HUES64 (cell line): ENCODE measurements around the gene LIMK1.

Source experiments
- H3K27ac ChIP-seq: 2 replicates; pipeline ENCODE4 v1.7.0; 2013; ENCODE audit warnings: low read depth, low read length, inconsistent platforms
- H3K27me3 ChIP-seq: 2 replicates; pipeline ENCODE4 v1.6.1; 2013; ENCODE audit warnings: mild to moderate bottlenecking, low read length; ENCODE audit not compliant: insufficient read depth
- H3K36me3 ChIP-seq: 2 replicates; pipeline ENCODE4 v1.6.1; 2013; ENCODE audit warnings: mild to moderate bottlenecking, low read length; ENCODE audit not compliant: insufficient read depth
- H3K4me1 ChIP-seq: 2 replicates; pipeline ENCODE4 v1.6.1; 2013; ENCODE audit warnings: mild to moderate bottlenecking, low read length, moderate library complexity; ENCODE audit not compliant: insufficient read depth
- H3K4me3 ChIP-seq: 2 replicates; pipeline ENCODE4 v1.5.1; 2013; ENCODE audit warnings: mild to moderate bottlenecking, low read length, moderate library complexity
- H3K9ac ChIP-seq: 2 replicates; pipeline ENCODE4 v1.6.1; 2013; ENCODE audit warnings: mild to moderate bottlenecking, low read depth, low read length
- H3K9me3 ChIP-seq: 2 replicates; pipeline ENCODE4 v1.6.1; 2013; ENCODE audit warnings: low read depth, low read length; ENCODE audit not compliant: insufficient read depth
- WGBS: fragments of 150-250, 120-280 bp; methylation state at CpG from one replicate; pipeline ENCODE4 v1.1.7; 2013; ENCODE audit warnings: missing lambda C conversion rate; 5-methylcytosine and 5-hydroxymethylcytosine counted together

LIMK1 gene

GRCh38 chr7:74092964-74093471 is 9.4 kb downstream of the LIMK1 start:
- H3K27me3 ChIP-seq, result no peaks in the 10 kb centered on the region
- no peak overlapping the region for H3K4me3 ChIP-seq
- peak overlapping the region; percentile 88; the same call in 1 of the 2 replicates for H3K27ac ChIP-seq
- H3K4me1 ChIP-seq, result peaks cover 22% of the 10 kb centered on the region; the same call in 1 of the 2 replicates
- H3K9me3 ChIP-seq, result peaks cover 5% of the 10 kb centered on the region; the same call in 1 of the 2 replicates
- 79% methylated on average over 12 of the region's 12 CpGs for WGBS
- H3K9ac ChIP-seq, result no peak overlapping the region
- peaks cover 27% of the 10 kb centered on the region for H3K36me3 ChIP-seq

- peak overlapping the region; percentile 88 for H3K27ac ChIP-seq
- H3K4me3 ChIP-seq, result no peak overlapping the region
Observed at GRCh38 chr7:74093671-74094223, 10.1 kb downstream of the LIMK1 start.

GRCh38 chr7:74094224-74095101 is 10.9 kb downstream of the LIMK1 start:
- WGBS, result 8% methylated on average over 32 of the region's 32 CpGs
- Histone ChIP-seq H3K36me3 (peaks cover 28% of the 10 kb centered on the region), H3K27ac (peak overlapping the region; percentile 88), H3K9ac (peak overlapping the region; percentile 28), H3K4me3 (peak overlapping the region; percentile 38), H3K4me1 (peaks cover 22% of the 10 kb centered on the region; the same call in 1 of the 2 replicates), H3K27me3 (no peaks in the 10 kb centered on the region), H3K9me3 (peaks cover 7% of the 10 kb centered on the region; the same call in 1 of the 2 replicates)

More at GRCh38 chr7:74093671-74094223, 10.1 kb downstream of the LIMK1 start:
- H3K27me3 ChIP-seq, result no peaks in the 10 kb centered on the region
- peak overlapping the region; percentile 28; the same call in 1 of the 2 replicates for H3K9ac ChIP-seq
- H3K36me3 ChIP-seq, result peaks cover 28% of the 10 kb centered on the region
- 45% methylated on average over 15 of the region's 15 CpGs for WGBS
- H3K4me1 ChIP-seq, result peaks cover 22% of the 10 kb centered on the region; the same call in 1 of the 2 replicates
- peaks cover 7% of the 10 kb centered on the region; the same call in 1 of the 2 replicates for H3K9me3 ChIP-seq

GRCh38 chr7:74095135-74095534 is 11.5 kb downstream of the LIMK1 start:
- Histone ChIP-seq H3K9ac (peak overlapping the region; percentile 28; the same call in 1 of the 2 replicates), H3K36me3 (peaks cover 33% of the 10 kb centered on the region), H3K27me3 (no peaks in the 10 kb centered on the region), H3K27ac (peak overlapping the region; percentile 88), H3K4me1 (peaks cover 22% of the 10 kb centered on the region; the same call in 1 of the 2 replicates), H3K9me3 (peaks cover 7% of the 10 kb centered on the region; the same call in 1 of the 2 replicates), H3K4me3 (peak overlapping the region; percentile 38)
- WGBS, result 85% methylated on average over 6 of the region's 6 CpGs

- Histone ChIP-seq H3K36me3 (peaks cover 52% of the 10 kb centered on the region), H3K9me3 (peaks cover 7% of the 10 kb centered on the region; the same call in 1 of the 2 replicates), H3K4me3 (no peak overlapping the region), H3K9ac (no peak overlapping the region), H3K27me3 (no peaks in the 10 kb centered on the region), H3K4me1 (peaks cover 13% of the 10 kb centered on the region; the same call in 1 of the 2 replicates), H3K27ac (0 out of 2 replicates have a peak overlapping the region, but pooled peaks have one; percentile 25)
- WGBS, result 89% methylated on average over 11 of the region's 11 CpGs
Observed at GRCh38 chr7:74097937-74098614, 14.5 kb downstream of the LIMK1 start.

- no peak overlapping the region for H3K9ac ChIP-seq
- no peak overlapping the region for H3K27ac ChIP-seq
- H3K9me3 ChIP-seq, result peaks cover 7% of the 10 kb centered on the region; the same call in 1 of the 2 replicates
- H3K4me3 ChIP-seq, result no peak overlapping the region
- H3K36me3 ChIP-seq, result peaks cover 61% of the 10 kb centered on the region
- H3K27me3 ChIP-seq, result no peaks in the 10 kb centered on the region
- WGBS, result 95% methylated on average over 17 of the region's 17 CpGs
- H3K4me1 ChIP-seq, result peaks cover 8% of the 10 kb centered on the region; the same call in 1 of the 2 replicates
Observed at GRCh38 chr7:74099031-74099430, 15.4 kb downstream of the LIMK1 start.

GRCh38 chr7:74101061-74101681 is 17.6 kb downstream of the LIMK1 start:
- no peak overlapping the region for H3K27ac ChIP-seq
- 94% methylated on average over 8 of the region's 8 CpGs for WGBS
- H3K9me3 ChIP-seq, result peaks cover 7% of the 10 kb centered on the region; the same call in 1 of the 2 replicates
- no peaks in the 10 kb centered on the region for H3K27me3 ChIP-seq
- peaks cover 80% of the 10 kb centered on the region for H3K36me3 ChIP-seq
- no peak overlapping the region for H3K9ac ChIP-seq
- no peaks in the 10 kb centered on the region for H3K4me1 ChIP-seq
- no peak overlapping the region for H3K4me3 ChIP-seq

- H3K27me3 ChIP-seq, result no peaks in the 10 kb centered on the region
- no peaks in the 10 kb centered on the region for H3K4me1 ChIP-seq
- H3K4me3 ChIP-seq, result no peak overlapping the region
- H3K9ac ChIP-seq, result no peak overlapping the region
- no peaks in the 10 kb centered on the region for H3K9me3 ChIP-seq
- H3K36me3 ChIP-seq, result peaks cover 79% of the 10 kb centered on the region
- WGBS, result 97% methylated on average over 6 of the region's 6 CpGs
- no peak overlapping the region for H3K27ac ChIP-seq
Observed at GRCh38 chr7:74103219-74103772, 19.7 kb downstream of the LIMK1 start.

- Histone ChIP-seq H3K27ac (no peak overlapping the region), H3K9ac (no peak overlapping the region), H3K4me1 (no peaks in the 10 kb centered on the region), H3K27me3 (no peaks in the 10 kb centered on the region), H3K9me3 (no peaks in the 10 kb centered on the region), H3K36me3 (peaks cover 81% of the 10 kb centered on the region), H3K4me3 (no peak overlapping the region)
- WGBS, result 91% methylated on average over 8 of the region's 8 CpGs
Observed at GRCh38 chr7:74104702-74105101, 21.1 kb downstream of the LIMK1 start.

GRCh38 chr7:74105992-74106391 is 22.4 kb downstream of the LIMK1 start:
- Histone ChIP-seq H3K36me3 (peaks cover 84% of the 10 kb centered on the region), H3K27me3 (no peaks in the 10 kb centered on the region), H3K4me1 (no peaks in the 10 kb centered on the region), H3K9me3 (no peaks in the 10 kb centered on the region), H3K9ac (no peak overlapping the region), H3K4me3 (no peak overlapping the region), H3K27ac (no peak overlapping the region)
- WGBS, result 96% methylated on average over 11 of the region's 11 CpGs
